ENCODE measurements around the gene RIPOR3.

GRCh38 chr20:50552979-50553378 lies 138.4 kb downstream of the RIPOR3 start:
- TF ChIP-seq EZH2phosphoT487 (conservative IDR thresholded peaks at IDR 0.05; ENCODE audit: low read length) = no peak
- TF ChIP-seq, protein P1, sequence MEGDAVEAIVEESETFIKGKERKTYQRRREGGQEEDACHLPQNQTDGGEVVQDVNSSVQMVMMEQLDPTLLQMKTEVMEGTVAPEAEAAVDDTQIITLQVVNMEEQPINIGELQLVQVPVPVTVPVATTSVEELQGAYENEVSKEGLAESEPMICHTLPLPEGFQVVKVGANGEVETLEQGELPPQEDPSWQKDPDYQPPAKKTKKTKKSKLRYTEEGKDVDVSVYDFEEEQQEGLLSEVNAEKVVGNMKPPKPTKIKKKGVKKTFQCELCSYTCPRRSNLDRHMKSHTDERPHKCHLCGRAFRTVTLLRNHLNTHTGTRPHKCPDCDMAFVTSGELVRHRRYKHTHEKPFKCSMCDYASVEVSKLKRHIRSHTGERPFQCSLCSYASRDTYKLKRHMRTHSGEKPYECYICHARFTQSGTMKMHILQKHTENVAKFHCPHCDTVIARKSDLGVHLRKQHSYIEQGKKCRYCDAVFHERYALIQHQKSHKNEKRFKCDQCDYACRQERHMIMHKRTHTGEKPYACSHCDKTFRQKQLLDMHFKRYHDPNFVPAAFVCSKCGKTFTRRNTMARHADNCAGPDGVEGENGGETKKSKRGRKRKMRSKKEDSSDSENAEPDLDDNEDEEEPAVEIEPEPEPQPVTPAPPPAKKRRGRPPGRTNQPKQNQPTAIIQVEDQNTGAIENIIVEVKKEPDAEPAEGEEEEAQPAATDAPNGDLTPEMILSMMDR (IDR thresholded peaks at IDR 0.05; ENCODE audit: insufficient read depth, low read length, poor library complexity, severe bottlenecking) = no peak
